K562 (cell line): ENCODE data around the gene OR4F15.

Experiments used
- EZH2 ChIP-seq: IDR thresholded peaks from 2 replicates; pipeline ENCODE4 v1.6.1; 2012; ENCODE audit warnings: low read depth, mild to moderate bottlenecking, inconsistent platforms, low read length, borderline replicate concordance
- FOXA1 ChIP-seq: fragments of 450-650 bp; IDR thresholded peaks from 2 replicates; pipeline ENCODE4 v1.6.1; 2016; ENCODE audit warnings: mild to moderate bottlenecking, borderline replicate concordance
- HDGF ChIP-seq: fragments of 450-650 bp; IDR thresholded peaks from 2 replicates; pipeline ENCODE4 v1.6.1; 2016
- NFIC ChIP-seq: fragments of 450-650 bp; IDR thresholded peaks from 2 replicates; pipeline ENCODE4 v1.6.1; 2017; ENCODE audit warnings: mild to moderate bottlenecking, inconsistent platforms
- NR1H2 ChIP-seq: sonication (generic); formaldehyde crosslinking; IDR thresholded peaks from 2 replicates; pipeline ENCODE4 v1.4.0; 2020; ENCODE audit warnings: mild to moderate bottlenecking, missing genetic modification reagents
- POLR2A ChIP-seq: fragments of 450-650 bp; conservative IDR thresholded peaks from 2 replicates; pipeline ENCODE4 v1.6.1; 2016
- POLR2AphosphoS5 ChIP-seq: IDR thresholded peaks from 2 replicates; pipeline ENCODE4 v1.6.1; 2011; ENCODE audit warnings: mild to moderate bottlenecking, low read depth, low read length, moderate library complexity; ENCODE audit not compliant: control insufficient read depth, insufficient read depth
- TF ChIP-seq, protein P1 (sequence below), 2 experiments: fragments of 450-650 bp; formaldehyde crosslinking in 1 of 2; IDR thresholded peaks; 2 replicates each; pipeline versions ENCODE4 v1.4.0 to v1.6.1; 2014 to 2020; ENCODE audit warnings: mild to moderate bottlenecking in 2 of 2, borderline replicate concordance in 1 of 2, low read depth in 1 of 2
- TF ChIP-seq, protein P2 (sequence below), 3 experiments: IDR thresholded peaks in 2 of 3; conservative IDR thresholded peaks in 1 of 3; 2 replicates each; pipeline ENCODE4 v1.5.1; 2011 to 2012; ENCODE audit warnings: low read length in 3 of 3, mild to moderate bottlenecking in 3 of 3, control low read depth in 2 of 3, improper control_type of control experiment in 1 of 3, inconsistent platforms in 1 of 3, low read depth in 1 of 3, mixed read lengths in 1 of 3, moderate library complexity in 1 of 3; ENCODE audit not compliant: insufficient read depth in 2 of 3
- TF ChIP-seq, protein P3 (sequence below), 2 experiments: fragments of 450-650 bp in 1 of 2; IDR thresholded peaks; 2 replicates each; pipeline ENCODE4 v1.6.1; 2011 to 2017; ENCODE audit warnings: low read depth in 2 of 2, antibody characterized with exemption in 1 of 2, borderline replicate concordance in 1 of 2, low read length in 1 of 2, mild to moderate bottlenecking in 1 of 2, mixed read lengths in 1 of 2; ENCODE audit not compliant: control insufficient read depth in 1 of 2

DNA sequence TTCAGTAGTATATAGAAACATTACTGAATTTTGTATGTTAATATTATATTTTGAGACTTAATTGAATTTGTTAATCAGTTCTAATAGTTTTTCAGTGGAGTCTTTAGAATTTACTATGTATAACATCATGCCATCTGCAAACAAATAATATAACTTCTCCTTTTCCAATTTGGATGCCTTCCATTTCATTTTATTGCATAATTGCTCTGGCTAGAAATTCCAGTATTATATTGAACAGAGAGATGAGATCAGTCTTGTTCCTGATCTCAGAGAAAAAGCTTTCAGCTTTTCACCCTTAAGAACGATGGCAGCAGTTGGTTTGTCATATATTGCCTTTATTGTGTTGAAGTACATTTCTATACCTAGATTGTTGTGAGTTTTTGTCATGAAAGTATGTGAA, 40.4 kb downstream of the OR4F15 start:
- TF ChIP-seq FOXA1 (no peak), NR1H2 (no peak), HDGF (no peak), POLR2A (no peak), EZH2 (no peak), NFIC (no peak), POLR2AphosphoS5 (no peak)
- TF ChIP-seq, protein P1, sequence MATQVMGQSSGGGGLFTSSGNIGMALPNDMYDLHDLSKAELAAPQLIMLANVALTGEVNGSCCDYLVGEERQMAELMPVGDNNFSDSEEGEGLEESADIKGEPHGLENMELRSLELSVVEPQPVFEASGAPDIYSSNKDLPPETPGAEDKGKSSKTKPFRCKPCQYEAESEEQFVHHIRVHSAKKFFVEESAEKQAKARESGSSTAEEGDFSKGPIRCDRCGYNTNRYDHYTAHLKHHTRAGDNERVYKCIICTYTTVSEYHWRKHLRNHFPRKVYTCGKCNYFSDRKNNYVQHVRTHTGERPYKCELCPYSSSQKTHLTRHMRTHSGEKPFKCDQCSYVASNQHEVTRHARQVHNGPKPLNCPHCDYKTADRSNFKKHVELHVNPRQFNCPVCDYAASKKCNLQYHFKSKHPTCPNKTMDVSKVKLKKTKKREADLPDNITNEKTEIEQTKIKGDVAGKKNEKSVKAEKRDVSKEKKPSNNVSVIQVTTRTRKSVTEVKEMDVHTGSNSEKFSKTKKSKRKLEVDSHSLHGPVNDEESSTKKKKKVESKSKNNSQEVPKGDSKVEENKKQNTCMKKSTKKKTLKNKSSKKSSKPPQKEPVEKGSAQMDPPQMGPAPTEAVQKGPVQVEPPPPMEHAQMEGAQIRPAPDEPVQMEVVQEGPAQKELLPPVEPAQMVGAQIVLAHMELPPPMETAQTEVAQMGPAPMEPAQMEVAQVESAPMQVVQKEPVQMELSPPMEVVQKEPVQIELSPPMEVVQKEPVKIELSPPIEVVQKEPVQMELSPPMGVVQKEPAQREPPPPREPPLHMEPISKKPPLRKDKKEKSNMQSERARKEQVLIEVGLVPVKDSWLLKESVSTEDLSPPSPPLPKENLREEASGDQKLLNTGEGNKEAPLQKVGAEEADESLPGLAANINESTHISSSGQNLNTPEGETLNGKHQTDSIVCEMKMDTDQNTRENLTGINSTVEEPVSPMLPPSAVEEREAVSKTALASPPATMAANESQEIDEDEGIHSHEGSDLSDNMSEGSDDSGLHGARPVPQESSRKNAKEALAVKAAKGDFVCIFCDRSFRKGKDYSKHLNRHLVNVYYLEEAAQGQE (IDR thresholded peaks at IDR 0.05; ENCODE audit: borderline replicate concordance): no peak
- TF ChIP-seq, protein P1 (CRISPR knock-in tag; IDR thresholded peaks at IDR 0.05; ENCODE audit: low read depth): no peak
- TF ChIP-seq, protein P2, sequence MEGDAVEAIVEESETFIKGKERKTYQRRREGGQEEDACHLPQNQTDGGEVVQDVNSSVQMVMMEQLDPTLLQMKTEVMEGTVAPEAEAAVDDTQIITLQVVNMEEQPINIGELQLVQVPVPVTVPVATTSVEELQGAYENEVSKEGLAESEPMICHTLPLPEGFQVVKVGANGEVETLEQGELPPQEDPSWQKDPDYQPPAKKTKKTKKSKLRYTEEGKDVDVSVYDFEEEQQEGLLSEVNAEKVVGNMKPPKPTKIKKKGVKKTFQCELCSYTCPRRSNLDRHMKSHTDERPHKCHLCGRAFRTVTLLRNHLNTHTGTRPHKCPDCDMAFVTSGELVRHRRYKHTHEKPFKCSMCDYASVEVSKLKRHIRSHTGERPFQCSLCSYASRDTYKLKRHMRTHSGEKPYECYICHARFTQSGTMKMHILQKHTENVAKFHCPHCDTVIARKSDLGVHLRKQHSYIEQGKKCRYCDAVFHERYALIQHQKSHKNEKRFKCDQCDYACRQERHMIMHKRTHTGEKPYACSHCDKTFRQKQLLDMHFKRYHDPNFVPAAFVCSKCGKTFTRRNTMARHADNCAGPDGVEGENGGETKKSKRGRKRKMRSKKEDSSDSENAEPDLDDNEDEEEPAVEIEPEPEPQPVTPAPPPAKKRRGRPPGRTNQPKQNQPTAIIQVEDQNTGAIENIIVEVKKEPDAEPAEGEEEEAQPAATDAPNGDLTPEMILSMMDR (IDR thresholded peaks at IDR 0.05 in 2 of 3, conservative IDR thresholded peaks at IDR 0.05 in 1 of 3; ENCODE audit: insufficient read depth in 2 of 3, low read depth in 1 of 3, low read length in 3 of 3): no peak
- TF ChIP-seq, protein P3, sequence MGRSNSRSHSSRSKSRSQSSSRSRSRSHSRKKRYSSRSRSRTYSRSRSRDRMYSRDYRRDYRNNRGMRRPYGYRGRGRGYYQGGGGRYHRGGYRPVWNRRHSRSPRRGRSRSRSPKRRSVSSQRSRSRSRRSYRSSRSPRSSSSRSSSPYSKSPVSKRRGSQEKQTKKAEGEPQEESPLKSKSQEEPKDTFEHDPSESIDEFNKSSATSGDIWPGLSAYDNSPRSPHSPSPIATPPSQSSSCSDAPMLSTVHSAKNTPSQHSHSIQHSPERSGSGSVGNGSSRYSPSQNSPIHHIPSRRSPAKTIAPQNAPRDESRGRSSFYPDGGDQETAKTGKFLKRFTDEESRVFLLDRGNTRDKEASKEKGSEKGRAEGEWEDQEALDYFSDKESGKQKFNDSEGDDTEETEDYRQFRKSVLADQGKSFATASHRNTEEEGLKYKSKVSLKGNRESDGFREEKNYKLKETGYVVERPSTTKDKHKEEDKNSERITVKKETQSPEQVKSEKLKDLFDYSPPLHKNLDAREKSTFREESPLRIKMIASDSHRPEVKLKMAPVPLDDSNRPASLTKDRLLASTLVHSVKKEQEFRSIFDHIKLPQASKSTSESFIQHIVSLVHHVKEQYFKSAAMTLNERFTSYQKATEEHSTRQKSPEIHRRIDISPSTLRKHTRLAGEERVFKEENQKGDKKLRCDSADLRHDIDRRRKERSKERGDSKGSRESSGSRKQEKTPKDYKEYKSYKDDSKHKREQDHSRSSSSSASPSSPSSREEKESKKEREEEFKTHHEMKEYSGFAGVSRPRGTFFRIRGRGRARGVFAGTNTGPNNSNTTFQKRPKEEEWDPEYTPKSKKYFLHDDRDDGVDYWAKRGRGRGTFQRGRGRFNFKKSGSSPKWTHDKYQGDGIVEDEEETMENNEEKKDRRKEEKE (IDR thresholded peaks at IDR 0.05; ENCODE audit: borderline replicate concordance in 1 of 2, control insufficient read depth in 1 of 2, low read depth in 2 of 2, low read length in 1 of 2): no peak
